Brain microvascular endothelial cell (primary cell): Measurements from ENCODE around the gene CELF5.

Experiments used
- DNase-seq: peaks from one replicate; pipeline ENCODE4 v3.0.0-alpha.2; 2020
- H3K27ac ChIP-seq: fragments of 250-450 bp; sonication (Bioruptor Pico); 2 replicates; pipeline ENCODE4 v1.5.1; 2020; ENCODE audit warnings: mild to moderate bottlenecking, moderate library complexity
- H3K27me3 ChIP-seq: fragments of 250-450 bp; sonication (Bioruptor Pico); replicated peaks from 2 replicates; pipeline ENCODE4 v1.5.1; 2020; ENCODE audit warnings: mild to moderate bottlenecking
- H3K36me3 ChIP-seq: fragments of 250-450 bp; sonication (Bioruptor Pico); replicated peaks from 2 replicates; pipeline ENCODE4 v1.5.1; 2020; ENCODE audit warnings: mild to moderate bottlenecking
- H3K4me3 ChIP-seq: 2 replicates; pipeline ENCODE4 v1.5.1; 2011; ENCODE audit warnings: low read depth, mild to moderate bottlenecking, control low read depth, low read length, moderate library complexity
- in situ Hi-C: cut with HindIII; loops from 2 replicates; pipeline ENCODE4 v1.10.0; 2017; ENCODE audit warnings: low sequenced_read_pairs, low pct_ligation_motif_present
- TF ChIP-seq, protein P1 (sequence below): IDR thresholded peaks from 2 replicates; pipeline ENCODE4 v1.5.1; 2011; ENCODE audit warnings: low read depth, mild to moderate bottlenecking, moderate library complexity, low read length, control low read depth, inconsistent platforms; ENCODE audit errors: missing control alignments

The CELF5 gene

GRCh38 chr19:3253270-3253669 lies 28.8 kb downstream of the CELF5 start:
- TF ChIP-seq, protein P1, sequence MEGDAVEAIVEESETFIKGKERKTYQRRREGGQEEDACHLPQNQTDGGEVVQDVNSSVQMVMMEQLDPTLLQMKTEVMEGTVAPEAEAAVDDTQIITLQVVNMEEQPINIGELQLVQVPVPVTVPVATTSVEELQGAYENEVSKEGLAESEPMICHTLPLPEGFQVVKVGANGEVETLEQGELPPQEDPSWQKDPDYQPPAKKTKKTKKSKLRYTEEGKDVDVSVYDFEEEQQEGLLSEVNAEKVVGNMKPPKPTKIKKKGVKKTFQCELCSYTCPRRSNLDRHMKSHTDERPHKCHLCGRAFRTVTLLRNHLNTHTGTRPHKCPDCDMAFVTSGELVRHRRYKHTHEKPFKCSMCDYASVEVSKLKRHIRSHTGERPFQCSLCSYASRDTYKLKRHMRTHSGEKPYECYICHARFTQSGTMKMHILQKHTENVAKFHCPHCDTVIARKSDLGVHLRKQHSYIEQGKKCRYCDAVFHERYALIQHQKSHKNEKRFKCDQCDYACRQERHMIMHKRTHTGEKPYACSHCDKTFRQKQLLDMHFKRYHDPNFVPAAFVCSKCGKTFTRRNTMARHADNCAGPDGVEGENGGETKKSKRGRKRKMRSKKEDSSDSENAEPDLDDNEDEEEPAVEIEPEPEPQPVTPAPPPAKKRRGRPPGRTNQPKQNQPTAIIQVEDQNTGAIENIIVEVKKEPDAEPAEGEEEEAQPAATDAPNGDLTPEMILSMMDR = peak; percentile 5
- H3K36me3 ChIP-seq = no peaks in the 10 kb centered on the region
- in situ Hi-C loops = no loop called here
- no peaks in the 10 kb centered on the region for H3K27me3 ChIP-seq
- H3K4me3 ChIP-seq = no peak overlapping the region
- no peak overlapping the region for H3K27ac ChIP-seq
- no peak for DNase-seq

GRCh38 chr19:3254520-3254919 lies 30.1 kb downstream of the CELF5 start:
- Histone ChIP-seq H3K27ac (no peak overlapping the region), H3K27me3 (no peaks in the 10 kb centered on the region), H3K4me3 (no peak overlapping the region), H3K36me3 (no peaks in the 10 kb centered on the region)
- DNase-seq = no peak
- TF ChIP-seq, protein P1 = no peak
- in situ Hi-C loops = no loop called here

GRCh38 chr19:3257071-3257470 lies 32.6 kb downstream of the CELF5 start:
- TF ChIP-seq, protein P1 = no peak
- Histone ChIP-seq H3K36me3 (no peaks in the 10 kb centered on the region), H3K27ac (no peak overlapping the region), H3K4me3 (no peak overlapping the region), H3K27me3 (no peaks in the 10 kb centered on the region)
- in situ Hi-C loops = no loop called here
- no peak for DNase-seq

GRCh38 chr19:3262362-3262761 lies 37.9 kb downstream of the CELF5 start:
- no peaks in the 10 kb centered on the region for H3K36me3 ChIP-seq
- no peak for DNase-seq
- no peak overlapping the region for H3K27ac ChIP-seq
- H3K4me3 ChIP-seq = no peak overlapping the region
- TF ChIP-seq, protein P1 = no peak
- no peaks in the 10 kb centered on the region for H3K27me3 ChIP-seq
- in situ Hi-C loops = no loop called here

DNA sequence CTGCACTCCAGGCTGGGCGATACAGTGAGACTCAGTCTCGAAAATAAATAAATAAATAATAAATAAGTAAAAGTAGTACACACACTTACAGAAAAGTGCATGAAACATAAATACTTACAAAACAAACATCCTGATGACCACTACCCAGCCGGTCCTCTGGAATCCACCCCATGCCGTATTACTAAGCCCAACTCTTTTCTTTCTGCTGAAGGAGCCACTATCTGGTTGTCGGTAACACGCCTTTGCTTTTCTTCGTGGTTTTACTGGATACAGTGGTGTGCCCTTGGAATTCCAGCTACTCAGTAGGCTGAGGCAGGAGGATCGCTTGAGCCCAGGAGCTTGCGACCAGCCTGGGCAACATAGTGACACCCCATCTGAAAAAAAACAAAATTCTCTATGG lies 39.4 kb downstream of the CELF5 start:
- no peak for DNase-seq
- Histone ChIP-seq H3K4me3 (no peak overlapping the region), H3K27ac (no peak overlapping the region), H3K27me3 (no peaks in the 10 kb centered on the region), H3K36me3 (no peaks in the 10 kb centered on the region)
- TF ChIP-seq, protein P1 = no peak
- in situ Hi-C loops = no loop called here

DNA sequence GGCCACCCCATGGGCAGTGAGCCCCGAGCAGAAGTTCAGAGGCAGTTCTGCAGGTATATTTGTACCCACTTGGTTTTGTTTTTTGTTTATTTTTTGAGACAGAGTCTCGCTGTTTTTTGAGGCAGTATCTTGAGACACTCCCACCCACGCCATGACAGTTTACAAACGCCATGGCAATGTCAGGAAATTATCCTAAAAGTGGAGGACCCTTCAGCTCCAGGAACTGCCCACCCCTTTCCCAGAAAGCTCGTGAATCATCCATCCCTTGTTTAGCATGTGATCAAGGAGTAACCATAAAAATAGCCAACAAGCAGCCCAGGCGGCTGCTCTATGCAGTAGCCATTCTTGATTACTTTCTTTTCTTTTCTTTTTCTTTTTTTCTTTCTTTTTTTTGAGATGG lies 41.0 kb downstream of the CELF5 start:
- in situ Hi-C loops = no loop called here
- Histone ChIP-seq H3K4me3 (no peak overlapping the region), H3K27ac (no peak overlapping the region), H3K36me3 (no peaks in the 10 kb centered on the region), H3K27me3 (peaks cover 13% of the 10 kb centered on the region)
- no peak for DNase-seq
- TF ChIP-seq, protein P1 = no peak
